GM19025 (cell line): Measurements from ENCODE around the gene ZNF716.
"Not testable (repeated sequence)": the region's sequence is repeated elsewhere in the genome, so short reads cannot be mapped to it uniquely, and the experiment has no call there.

Source experiments
- ATAC-seq: cut with Tn5 transposase; IDR thresholded peaks from one replicate; pipeline ENCODE4 v1.9.1; 2021; ENCODE audit warnings: mild to moderate bottlenecking, low read depth, moderate library complexity; ENCODE audit not compliant: unreplicated experiment

ZNF716 gene

GRCh38 chr7:57425969-57426628 lies 23.9 kb upstream of the ZNF716 start:
- ATAC-seq = no peak

- no peak for ATAC-seq
Observed at GRCh38 chr7:57426629-57427003, 23.4 kb upstream of the ZNF716 start.

DNA sequence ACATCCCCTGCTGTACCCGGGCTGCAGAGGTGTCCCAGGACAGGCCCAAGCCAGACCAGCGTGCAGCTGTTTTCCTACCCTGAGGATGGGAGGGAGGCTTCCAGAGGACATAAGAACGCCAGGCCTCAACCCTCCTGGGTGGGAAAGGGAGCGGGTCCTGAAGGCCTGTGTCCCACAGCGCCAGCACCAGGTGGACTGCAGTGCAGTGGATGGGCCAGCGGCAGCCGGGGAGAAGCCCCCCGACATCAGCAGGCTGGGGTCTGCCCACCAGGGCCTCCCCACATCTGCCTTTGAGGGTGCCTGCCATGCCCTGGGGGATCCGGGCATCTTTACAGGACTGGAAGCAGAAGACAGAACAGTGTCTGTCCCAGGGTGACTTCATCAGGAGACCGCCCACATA lies 22.8 kb upstream of the ZNF716 start:
- ATAC-seq = no peak

GRCh38 chr7:57427594-57427993 lies 22.4 kb upstream of the ZNF716 start:
- no peak for ATAC-seq

- ATAC-seq = no peak
Observed at GRCh38 chr7:57432583-57432982, 17.4 kb upstream of the ZNF716 start.

- ATAC-seq = no peak
Observed at GRCh38 chr7:57437581-57437980, 12.4 kb upstream of the ZNF716 start.

GRCh38 chr7:57438244-57438643 lies 11.7 kb upstream of the ZNF716 start:
- ATAC-seq = no peak

DNA sequence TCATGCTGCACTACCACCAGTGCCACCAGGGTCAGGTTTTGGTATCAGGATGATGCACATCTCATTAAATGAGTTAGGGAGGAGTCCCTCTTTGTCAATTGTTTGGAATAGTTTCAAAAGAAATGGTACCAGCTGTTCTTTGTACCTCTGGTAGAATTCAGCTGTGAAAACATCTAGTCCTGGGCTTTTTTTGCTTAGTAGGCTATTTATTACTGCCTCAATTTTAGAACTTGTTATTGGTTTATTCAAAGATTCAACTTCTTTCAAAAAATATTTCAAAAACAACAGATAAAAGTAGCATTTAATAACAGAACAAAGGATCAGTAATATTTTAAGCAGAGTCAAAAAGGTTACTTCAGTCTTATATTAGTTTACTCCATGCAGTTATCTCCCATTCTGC lies 6.4 kb upstream of the ZNF716 start:
- no peak for ATAC-seq

- ATAC-seq = not testable (repeated sequence)
Observed at GRCh38 chr7:57469186-57469828, 19.3 kb downstream of the ZNF716 start.

GRCh38 chr7:57480304-57480703 lies 30.3 kb downstream of the ZNF716 start:
- ATAC-seq = not testable (repeated sequence)

- not testable (repeated sequence) for ATAC-seq
Observed at GRCh38 chr7:57485022-57485421, 35.0 kb downstream of the ZNF716 start.

DNA sequence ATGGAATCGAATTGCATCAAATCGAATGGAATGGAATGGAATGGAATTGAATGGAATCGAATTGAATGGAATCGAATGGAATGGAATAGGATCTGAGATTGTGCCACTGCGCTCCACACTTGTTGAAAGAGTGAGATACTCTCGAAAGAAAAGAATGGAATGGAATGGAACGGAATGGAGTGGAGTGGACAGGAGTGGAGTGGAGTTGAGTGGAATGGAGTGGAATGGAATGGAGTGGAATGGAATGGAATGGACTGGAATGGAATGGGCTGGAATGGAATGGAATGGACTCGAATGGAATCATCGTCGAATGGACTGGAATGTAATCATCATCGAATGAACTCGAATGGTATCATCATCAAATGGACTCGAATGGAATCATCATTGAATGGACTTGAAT lies 38.0 kb downstream of the ZNF716 start:
- ATAC-seq = no peak

- ATAC-seq = not testable (repeated sequence)
Observed at GRCh38 chr7:57495111-57495510, 45.1 kb downstream of the ZNF716 start.

GRCh38 chr7:57496395-57496794 lies 46.4 kb downstream of the ZNF716 start:
- no peak for ATAC-seq

- no peak for ATAC-seq
Observed at GRCh38 chr7:57505176-57505575, 55.2 kb downstream of the ZNF716 start.
